GM19351 (cell line): ENCODE measurements around the gene ERVW-1.
"Not testable (repeated sequence)": the region's sequence is repeated elsewhere in the genome, so short reads cannot be mapped to it uniquely, and the experiment has no call there.

ENCODE experiments used
- ATAC-seq: cut with Tn5 transposase; IDR thresholded peaks from one replicate; pipeline ENCODE4 v1.9.1; 2021; ENCODE audit warnings: mild to moderate bottlenecking, moderate library complexity; ENCODE audit not compliant: unreplicated experiment

The ERVW-1 gene

DNA sequence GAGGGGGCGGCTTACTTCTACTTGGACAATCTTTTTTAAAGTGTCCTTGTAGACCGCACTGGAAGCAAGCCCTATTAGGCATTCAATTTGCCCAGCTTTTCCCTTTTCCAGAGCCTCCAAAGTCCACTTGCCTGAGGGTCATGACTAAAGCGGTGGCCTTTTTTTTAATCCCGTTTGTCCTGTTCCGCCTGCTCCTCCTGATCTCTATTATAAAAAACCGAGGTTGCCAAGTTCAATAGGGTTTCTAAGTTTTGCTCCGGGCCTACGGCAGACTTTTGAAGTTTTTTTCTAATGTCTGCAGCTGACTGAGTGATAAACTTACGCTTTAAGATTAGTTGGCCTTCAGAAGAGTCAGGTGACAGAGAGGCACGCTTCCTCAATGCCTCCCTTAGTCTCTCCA, 3.8 kb downstream of the ERVW-1 start:
- ATAC-seq, result not testable (repeated sequence)

DNA sequence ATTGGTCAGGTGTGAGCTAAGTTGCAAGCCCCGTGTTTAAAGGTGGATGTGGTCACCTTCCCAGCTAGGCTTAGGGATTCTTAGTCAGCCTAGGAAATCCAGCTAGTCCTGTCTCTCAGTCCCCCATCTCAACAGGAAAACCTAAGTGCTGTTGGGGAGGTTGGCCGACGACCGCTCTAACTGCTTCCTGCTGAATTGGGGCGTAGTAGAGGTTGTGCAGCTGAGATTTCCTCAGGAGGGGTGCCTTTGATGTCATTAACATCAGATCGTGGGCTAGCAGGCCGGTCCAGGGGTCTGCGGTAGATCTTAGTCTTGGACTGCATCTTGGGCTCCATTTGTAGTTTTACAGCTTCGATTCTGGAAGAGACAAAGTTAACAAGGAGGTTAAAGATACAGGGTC, 9.2 kb downstream of the ERVW-1 start:
- ATAC-seq, result not testable (repeated sequence)

DNA sequence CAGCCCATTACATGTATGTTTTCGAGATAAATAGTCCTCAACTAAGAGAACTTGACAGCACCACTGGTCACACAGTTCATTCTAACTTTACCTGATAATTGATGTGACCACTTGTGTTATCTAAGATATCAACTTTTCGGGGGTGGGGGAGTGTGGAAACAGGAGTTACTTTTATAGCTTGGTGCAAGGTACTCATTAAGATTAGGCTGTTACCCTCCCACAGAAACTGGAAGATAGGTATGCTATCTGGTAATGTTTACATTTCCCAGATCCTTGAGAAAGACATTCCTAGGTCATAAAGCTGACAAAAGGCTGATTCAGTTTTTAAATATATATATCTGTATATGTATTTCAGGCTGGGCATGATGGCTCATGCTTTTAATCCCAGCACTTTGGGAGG, 11.1 kb downstream of the ERVW-1 start:
- no peak for ATAC-seq

DNA sequence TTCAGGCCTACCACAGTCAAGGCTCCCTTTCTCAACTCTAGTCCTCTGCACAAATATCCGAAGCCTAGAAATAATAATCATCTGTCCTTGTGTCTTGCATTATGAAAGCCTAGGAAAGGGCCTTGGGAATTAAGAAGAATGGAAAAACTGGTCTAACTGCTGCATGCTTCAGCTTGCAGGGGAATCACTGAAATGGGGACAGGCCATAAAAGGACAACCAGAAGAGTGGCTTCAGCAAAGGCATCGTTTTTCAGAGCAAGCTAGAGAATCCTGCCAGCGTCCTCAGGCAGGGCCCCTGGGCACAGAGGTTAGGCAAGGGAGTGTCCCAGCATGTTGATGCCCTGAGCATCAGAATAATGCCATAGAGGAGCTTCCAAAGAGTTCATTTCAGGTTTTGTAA, 13.2 kb downstream of the ERVW-1 start:
- ATAC-seq, result no peak

- ATAC-seq, result no peak
These were observed 15.2 kb downstream of the ERVW-1 start for GRCh38 chr7:92462560-92462959.

- peak; percentile 84 for ATAC-seq
These were observed 16.4 kb downstream of the ERVW-1 start for GRCh38 chr7:92461027-92462003.

DNA sequence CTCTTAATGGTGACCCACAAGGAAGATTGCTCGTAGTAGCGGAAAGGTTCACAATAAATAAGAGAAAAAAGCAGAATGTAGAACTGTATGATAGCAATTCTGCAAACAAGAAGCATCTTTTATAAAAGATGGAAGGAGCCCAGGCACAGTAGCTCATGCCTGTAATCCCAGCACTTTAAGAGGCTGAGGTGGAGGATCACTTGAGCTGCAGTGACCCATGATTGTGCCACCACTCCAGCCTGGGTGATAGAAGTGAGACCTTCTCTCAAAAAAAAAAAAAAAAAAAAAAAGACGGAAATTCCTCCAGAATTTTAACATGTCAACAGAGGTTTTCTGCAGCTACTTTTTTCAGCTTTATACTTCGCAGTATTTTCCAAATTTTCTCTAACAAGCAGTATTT, 17.2 kb downstream of the ERVW-1 start:
- ATAC-seq, result no peak

- ATAC-seq, result no peak
These were observed 17.6 kb downstream of the ERVW-1 start for GRCh38 chr7:92460109-92460508.

DNA sequence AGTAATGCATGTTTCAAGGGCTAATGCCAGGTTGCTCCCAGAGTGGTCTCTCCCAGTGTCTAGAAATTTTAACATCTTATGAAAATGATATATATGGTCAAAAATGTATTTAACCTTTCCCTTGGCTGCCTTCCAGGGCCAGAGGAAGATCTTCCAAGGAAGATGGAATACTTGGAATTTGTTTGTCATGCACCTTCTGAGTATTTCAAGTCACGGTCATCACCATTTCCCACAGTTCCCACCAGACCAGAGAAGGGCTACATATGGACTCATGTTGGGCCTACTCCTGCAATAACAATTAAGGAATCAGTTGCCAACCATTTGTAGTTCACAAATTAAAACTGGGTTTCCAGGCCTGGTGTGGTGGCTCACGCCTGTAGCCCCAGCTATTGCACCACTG, 21.5 kb downstream of the ERVW-1 start:
- ATAC-seq, result no peak

DNA sequence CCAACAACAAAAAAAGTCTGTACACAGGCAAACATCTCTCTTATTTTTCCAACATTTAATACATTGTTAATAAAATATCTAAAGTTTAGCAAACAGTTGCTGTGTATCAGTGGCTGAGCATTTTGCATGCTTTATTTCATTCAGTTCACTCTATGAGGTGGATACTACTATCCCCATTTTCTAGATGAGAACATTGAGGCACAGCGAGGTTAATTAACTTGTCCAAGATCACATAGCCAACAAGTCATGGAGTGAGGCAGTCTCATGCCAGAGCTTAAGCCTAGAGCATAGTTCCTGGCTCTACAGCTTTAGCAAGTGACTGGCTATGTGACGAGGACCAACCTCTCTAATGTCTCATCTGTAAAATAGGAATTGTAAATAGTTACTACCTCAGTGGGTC, 26.1 kb downstream of the ERVW-1 start:
- ATAC-seq, result no peak

GRCh38 chr7:92448205-92448747, 29.5 kb downstream of the ERVW-1 start:
- peak; percentile 49 for ATAC-seq

DNA sequence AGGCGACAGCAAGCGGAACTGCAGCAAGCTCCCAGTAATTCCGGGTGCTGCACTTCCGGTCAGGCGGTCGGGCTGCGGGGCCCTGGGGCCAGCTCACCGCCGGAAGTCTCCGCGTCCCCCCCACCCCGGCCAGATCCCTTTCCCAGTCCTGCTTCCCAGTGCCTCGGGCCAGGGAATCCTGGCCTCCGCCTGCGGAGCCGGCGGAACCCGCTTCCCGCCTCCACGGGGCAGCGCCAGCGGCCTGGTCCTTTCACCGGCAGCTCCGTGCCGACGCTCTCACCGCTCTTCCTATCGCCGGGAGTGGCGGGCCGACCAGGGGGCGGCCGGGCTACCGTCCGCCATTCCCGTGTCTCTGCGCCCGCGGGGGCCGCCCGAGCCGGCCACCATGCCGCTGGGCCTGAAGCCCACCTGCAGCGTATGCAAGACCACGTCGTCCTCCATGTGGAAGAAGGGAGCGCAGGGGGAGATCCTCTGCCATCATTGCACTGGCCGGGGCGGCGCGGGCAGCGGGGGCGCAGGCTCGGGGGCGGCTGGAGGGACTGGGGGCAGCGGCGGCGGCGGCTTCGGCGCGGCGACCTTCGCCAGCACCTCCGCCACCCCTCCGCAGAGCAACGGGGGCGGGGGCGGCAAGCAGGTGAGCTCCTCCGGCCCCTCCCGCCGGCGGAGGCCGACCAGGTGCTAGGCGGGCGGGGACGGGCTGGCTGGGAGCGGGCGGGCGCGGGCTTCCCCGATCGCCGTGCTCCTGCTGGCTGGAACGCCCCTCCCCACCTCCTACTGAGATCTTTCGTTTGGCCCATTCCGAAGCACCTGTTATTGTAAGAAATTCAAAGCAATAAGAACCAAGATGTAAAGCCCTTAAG, 30.2 kb downstream of the ERVW-1 start, which contains the start of gene GATAD1:
Gene GATAD1, plus strand, starts transcription at position 138 of the 860 bp plus-strand sequence. Its CDS starts 248 bp downstream, at position 386.
- peak; percentile 87 for ATAC-seq

- ATAC-seq, result no peak
These were observed 30.8 kb downstream of the ERVW-1 start for GRCh38 chr7:92446869-92447344.

DNA sequence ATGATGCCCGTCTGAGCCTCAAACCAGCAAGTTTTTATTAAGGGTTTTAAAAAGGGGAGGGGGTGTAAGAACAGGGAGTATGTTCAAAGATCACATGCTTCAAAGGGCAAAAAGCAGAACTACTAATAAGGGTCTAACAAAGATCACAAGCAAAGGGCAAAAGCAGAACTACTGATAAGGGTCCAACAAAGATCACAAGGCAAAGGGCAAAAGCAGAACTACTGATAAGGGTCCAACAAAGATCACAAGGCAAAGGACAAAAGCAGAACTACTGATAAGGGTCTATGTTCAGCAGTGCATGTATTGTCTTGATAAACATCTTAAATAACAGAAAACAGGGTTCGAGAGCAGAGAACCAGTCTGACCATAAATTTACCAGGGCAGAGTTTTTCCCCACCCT, 35.0 kb downstream of the ERVW-1 start:
- not testable (repeated sequence) for ATAC-seq

- ATAC-seq, result no peak
These were observed 39.7 kb downstream of the ERVW-1 start for GRCh38 chr7:92437956-92438491.

DNA sequence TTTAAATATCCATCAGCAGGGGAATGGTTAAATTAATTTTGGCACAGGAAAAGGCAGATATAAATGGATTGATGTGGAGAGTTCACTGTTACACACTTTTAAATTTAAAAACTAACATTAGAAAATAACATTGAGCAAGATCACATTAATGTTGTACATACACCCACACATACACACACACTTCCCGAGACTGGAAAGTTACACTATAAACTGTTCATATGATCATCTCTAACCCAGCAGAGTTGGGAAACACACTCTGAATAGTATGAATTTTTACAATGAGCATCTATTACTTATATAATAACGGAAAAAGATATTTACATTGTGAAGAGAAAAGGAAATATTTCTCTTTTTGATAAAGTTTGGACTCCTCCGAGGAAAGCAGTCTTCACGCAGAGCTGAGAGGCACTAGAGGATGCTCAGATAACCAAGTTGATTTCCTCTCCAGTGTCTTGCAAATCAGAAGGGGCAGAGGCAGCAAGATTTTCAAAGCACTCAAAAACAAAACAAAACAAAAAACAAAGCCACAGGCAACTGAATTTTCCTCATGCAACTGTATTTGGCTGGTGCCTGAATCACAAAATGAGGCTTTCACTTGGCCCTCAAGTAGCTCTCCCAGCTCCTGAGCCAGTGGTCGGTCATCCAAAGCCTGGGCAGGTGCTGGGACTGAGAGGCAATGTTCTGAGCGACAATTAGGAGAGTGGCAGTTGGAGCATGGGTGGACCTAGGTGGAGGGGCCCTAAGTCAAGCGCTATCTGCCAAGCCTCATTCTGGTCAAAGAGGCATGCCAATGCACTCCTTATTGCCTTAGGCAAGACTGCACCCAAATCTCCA, 40.9 kb downstream of the ERVW-1 start:
- no peak for ATAC-seq

- no peak for ATAC-seq
These were observed 42.2 kb downstream of the ERVW-1 start for GRCh38 chr7:92435542-92435941.

- no peak for ATAC-seq
These were observed 44.7 kb downstream of the ERVW-1 start for GRCh38 chr7:92433019-92433418.

- no peak for ATAC-seq
These were observed 45.3 kb downstream of the ERVW-1 start for GRCh38 chr7:92432299-92432946.
